HL-60/S4 treated with retinoic acid at 250 ng/mL for 4 days and 3 days (cell line): Measurements from ENCODE around the gene RPL11.
"Not testable (repeated sequence)": the region's sequence is repeated elsewhere in the genome, so short reads cannot be mapped to it uniquely, and the experiment has no call there.

Experiments
- in situ Hi-C: fragments of 300-500 bp; cut with MboI; formaldehyde crosslinking; loops from 2 replicates; pipeline ENCODE4 v1.7.0; 2022; ENCODE audit warnings: low sequenced_read_pairs

Gene RPL11

GRCh38 chr1:23691499-23692307, at the start of gene RPL11:
Gene RPL11, plus strand, starts transcription at chr1:23691806. Its CDS starts 18 bp downstream, at chr1:23691824.
- in situ Hi-C loops = no loop called here

- in situ Hi-C loops = loop anchor here (5.0 kb wide), 1 partner anchor 102 kb away; no protein-coding TSS in a partner anchor
Observed at GRCh38 chr1:23643736-23644554, 47.7 kb upstream of the RPL11 start.

GRCh38 chr1:23644555-23644866, 47.1 kb upstream of the RPL11 start:
- in situ Hi-C loops = loop anchor here (5.0 kb wide), 1 partner anchor 102 kb away; no protein-coding TSS in a partner anchor

- in situ Hi-C loops = no loop called here
Observed at GRCh38 chr1:23645338-23645737, 46.3 kb upstream of the RPL11 start.

- in situ Hi-C loops = no loop called here
Observed at GRCh38 chr1:23646091-23646490, 45.5 kb upstream of the RPL11 start.

GRCh38 chr1:23646541-23646940, 45.1 kb upstream of the RPL11 start:
- in situ Hi-C loops = no loop called here

GRCh38 chr1:23648576-23648975, 43.0 kb upstream of the RPL11 start:
- in situ Hi-C loops = no loop called here

GRCh38 chr1:23649157-23649556, 42.4 kb upstream of the RPL11 start:
- in situ Hi-C loops = not testable (repeated sequence)

- in situ Hi-C loops = no loop called here
Observed at GRCh38 chr1:23650344-23650990, 41.1 kb upstream of the RPL11 start.

- in situ Hi-C loops = no loop called here
Observed at GRCh38 chr1:23651069-23651808, 40.4 kb upstream of the RPL11 start.

GRCh38 chr1:23657659-23658275, 33.8 kb upstream of the RPL11 start:
- in situ Hi-C loops = no loop called here

GRCh38 chr1:23660671-23661070, 30.9 kb upstream of the RPL11 start:
- in situ Hi-C loops = no loop called here

GRCh38 chr1:23661887-23662286, 29.7 kb upstream of the RPL11 start:
- in situ Hi-C loops = no loop called here

- in situ Hi-C loops = no loop called here
Observed at GRCh38 chr1:23664837-23665795, 26.5 kb upstream of the RPL11 start.

- in situ Hi-C loops = no loop called here
Observed at GRCh38 chr1:23667411-23667810, 24.2 kb upstream of the RPL11 start.

- in situ Hi-C loops = no loop called here
Observed at GRCh38 chr1:23670709-23671108, 20.9 kb upstream of the RPL11 start.

GRCh38 chr1:23673086-23673813, 18.4 kb upstream of the RPL11 start:
- in situ Hi-C loops = no loop called here

GRCh38 chr1:23679815-23680214, 11.8 kb upstream of the RPL11 start:
- in situ Hi-C loops = no loop called here

GRCh38 chr1:23682946-23683345, 8.7 kb upstream of the RPL11 start:
- in situ Hi-C loops = no loop called here
